ENCODE measurements around the gene PAH. TPM values are rescaled to one million over a fixed set of nuclear protein-coding genes. Genes with fewer than 3 reads are reported as not detected.

PAH gene
- total RNA-seq, result not detected

GRCh38 chr12:102917026-102917787, at the start of gene PAH:
TSS of gene PAH (minus strand) at chr12:102917244. CDS start at chr12:102917130, 114 bp downstream.
- 1 to 5% methylated on average over 12 to 21 of the region's 30 CpGs for WGBS, 2 donors
- Histone ChIP-seq H3K4me3 (peak within 1 kb of the TSS; percentile 13 to 59 (median 34)), H3K27me3 (peaks cover 0 to 20% (median 2%) of the 10 kb centered on the region in 4 donors), H3K9me3 (no peaks in the 10 kb centered on the region), H3K27ac (no peak within 1 kb of the TSS), H3K4me1 (peaks cover 0 to 9% (median 0%) of the 10 kb centered on the region in 3 donors), H3K36me3 (no peaks in the 10 kb centered on the region)
- DNase-seq, result no peak
- intact Hi-C loops (cut with DNase I), result no loop called here
- no peak for TF ChIP-seq POLR2A (IDR thresholded peaks at IDR 0.05)
- no peak for TF ChIP-seq CTCF (IDR thresholded peaks at IDR 0.05)

- H3K27me3 ChIP-seq, result peaks cover 0 to 97% (median 23%) of the 10 kb centered on the region in 4 donors
- H3K4me3 ChIP-seq, result no peak overlapping the region
- H3K27ac ChIP-seq, result no peak overlapping the region
- no peaks in the 10 kb centered on the region for H3K36me3 ChIP-seq
- intact Hi-C loops (cut with DNase I), result no loop called here
- TF ChIP-seq POLR2A (IDR thresholded peaks at IDR 0.05), result no peak
- TF ChIP-seq CTCF (IDR thresholded peaks at IDR 0.05), result no peak
- WGBS, 2 donors, result 12 to 20% methylated on average over 5 to 9 of the region's 12 CpGs
- no peak for DNase-seq
- H3K4me1 ChIP-seq, result peaks cover 0 to 15% (median 0%) of the 10 kb centered on the region in 3 donors
- peaks cover 0 to 11% (median 7%) of the 10 kb centered on the region in 3 donors for H3K9me3 ChIP-seq
Measured at GRCh38 chr12:102966200-102966863, 49.3 kb upstream of the PAH start.

GRCh38 chr12:102965281-102966155, 48.5 kb upstream of the PAH start:
- 3 to 7% methylated on average over 34 to 36 of the region's 38 CpGs for WGBS, 2 donors
- H3K36me3 ChIP-seq, result no peaks in the 10 kb centered on the region
- H3K27me3 ChIP-seq, result peaks cover 0 to 99% (median 23%) of the 10 kb centered on the region in 4 donors
- DNase-seq, result no peak
- H3K27ac ChIP-seq, result no peak overlapping the region
- H3K9me3 ChIP-seq, result peaks cover 0 to 11% (median 7%) of the 10 kb centered on the region in 3 donors
- H3K4me1 ChIP-seq, result peaks cover 0 to 15% (median 0%) of the 10 kb centered on the region in 3 donors
- TF ChIP-seq CTCF (IDR thresholded peaks at IDR 0.05) (no peak), POLR2A (IDR thresholded peaks at IDR 0.05) (no peak)
- intact Hi-C loops (cut with DNase I), result no loop called here
- peak overlapping the region in 1 of 4 donors; percentile 5 for H3K4me3 ChIP-seq

GRCh38 chr12:102964872-102965271, 47.8 kb upstream of the PAH start:
- TF ChIP-seq POLR2A (IDR thresholded peaks at IDR 0.05) (no peak), CTCF (IDR thresholded peaks at IDR 0.05) (no peak)
- no peaks in the 10 kb centered on the region for H3K36me3 ChIP-seq
- peaks cover 0 to 15% (median 0%) of the 10 kb centered on the region in 3 donors for H3K4me1 ChIP-seq
- H3K4me3 ChIP-seq, result peak overlapping the region in 1 of 4 donors; percentile 5
- H3K9me3 ChIP-seq, result peaks cover 0 to 11% (median 7%) of the 10 kb centered on the region in 3 donors
- intact Hi-C loops (cut with DNase I), result no loop called here
- no peak for DNase-seq
- no peak overlapping the region for H3K27ac ChIP-seq
- peaks cover 0 to 99% (median 23%) of the 10 kb centered on the region in 4 donors for H3K27me3 ChIP-seq
- 3 to 5% methylated on average over 21 of the region's 21 CpGs for WGBS, 2 donors
